Measurements from ENCODE around the gene SCPEP1. TPM values are rescaled to one million over a fixed set of nuclear protein-coding genes. Genes with fewer than 3 reads are reported as not detected.

Gene SCPEP1
- polyA plus RNA-seq, 1 of the 3 experiments (the other 2 are of a cell fraction), result 99.6 TPM

- no peak overlapping the region for H3K4me2 ChIP-seq
- H3K36me3 ChIP-seq (replicated peaks in 1 of 2; ENCODE audit: control insufficient read depth in 1 of 2, insufficient read depth in 2 of 2, low read length in 1 of 2), result no peaks in the 10 kb centered on the region
- H3K27me3 ChIP-seq (ENCODE audit: insufficient read depth), result peaks cover 5% of the 10 kb centered on the region
- no peak overlapping the region for H3K9ac ChIP-seq
- TF ChIP-seq CHD2 (IDR thresholded peaks at IDR 0.05; ENCODE audit: low read length, partially characterized antibody) (no peak), CTCF (IDR thresholded peaks at IDR 0.05) (no peak), EZH2phosphoT487 (IDR thresholded peaks at IDR 0.05; ENCODE audit: borderline replicate concordance, low read depth) (no peak), FOXM1 (IDR thresholded peaks at IDR 0.05; ENCODE audit: low read depth) (no peak), FOXJ3 (CRISPR knock-in tag; IDR thresholded peaks at IDR 0.05) (no peak), GATA2 (CRISPR knock-in tag; IDR thresholded peaks at IDR 0.05) (no peak), USF2 (IDR thresholded peaks at IDR 0.05; ENCODE audit: borderline replicate concordance, low read depth, low read length) (no peak), USF1 (IDR thresholded peaks at IDR 0.05; ENCODE audit: borderline replicate concordance, low read depth) (no peak), ZBTB33 (IDR thresholded peaks at IDR 0.05; ENCODE audit: borderline replicate concordance, low read depth) (no peak), TAF1 (IDR thresholded peaks at IDR 0.05; ENCODE audit: borderline replicate concordance, low read depth, low read length) (no peak), POLR2AphosphoS5 (IDR thresholded peaks at IDR 0.05; ENCODE audit: low read depth, low read length) (no peak), EP300 (IDR thresholded peaks at IDR 0.05; ENCODE audit: borderline replicate concordance in 1 of 2, low read depth in 1 of 2, low read length in 1 of 2) (no peak), YY1 (IDR thresholded peaks at IDR 0.05; ENCODE audit: low read depth) (no peak), TCF12 (IDR thresholded peaks at IDR 0.05) (no peak), NFIC (IDR thresholded peaks at IDR 0.05; ENCODE audit: borderline replicate concordance) (no peak)
- no peaks in the 10 kb centered on the region for H3F3A ChIP-seq (replicated peaks; ENCODE audit: insufficient read depth)
- CTCF ChIA-PET, result interaction anchor here (0.5 to 1.3 kb wide), 4 partner anchors 10 to 33 kb away, joined by 3 to 6 read pairs (median 4); no protein-coding TSS in a partner anchor
- H3K9me3 ChIP-seq, result no peaks in the 10 kb centered on the region
- no peaks in the 10 kb centered on the region for H4K20me1 ChIP-seq (ENCODE audit: insufficient read depth)
- no peak overlapping the region for H3K27ac ChIP-seq (ENCODE audit: low read depth in 2 of 2, low read length in 1 of 2)
- WGBS (ENCODE audit: low lambda C conversion rate), result 53% methylated on average over 2 of the region's 2 CpGs
- POLR2A ChIA-PET, result no interaction called here
- H2AFZ ChIP-seq (ENCODE audit: low read depth), result no peak overlapping the region
- no peak for DNase-seq
- H3K4me3 ChIP-seq (ENCODE audit: low read depth in 2 of 2, low read length in 1 of 2), result no peak overlapping the region
- no peaks in the 10 kb centered on the region for H3K4me1 ChIP-seq (ENCODE audit: control insufficient read depth in 1 of 2, insufficient read depth in 2 of 2, low read depth in 1 of 2, low read length in 1 of 2)
- no peaks in the 10 kb centered on the region for H3K79me2 ChIP-seq (ENCODE audit: insufficient read depth)
- no peaks in the 10 kb centered on the region for H3K9me2 ChIP-seq
Measured at GRCh38 chr17:57040571-57040970, 62.6 kb downstream of the SCPEP1 start.
